COR-L47 (cell line): Measurements from ENCODE around the gene ALDH1A1.

Experiments used
- DNase-seq: peaks from one replicate; lab custom pipeline; 2025; lab: John Stamatoyannopoulos, UW

Gene ALDH1A1

GRCh38 chr9:72979405-72980100 is 26.7 kb upstream of the ALDH1A1 start:
- DNase-seq = no peak

GRCh38 chr9:72978744-72979143 is 25.9 kb upstream of the ALDH1A1 start:
- no peak for DNase-seq

GRCh38 chr9:72977670-72978069 is 24.8 kb upstream of the ALDH1A1 start:
- no peak for DNase-seq

GRCh38 chr9:72974501-72974900 is 21.6 kb upstream of the ALDH1A1 start:
- no peak for DNase-seq

GRCh38 chr9:72972636-72973035 is 19.8 kb upstream of the ALDH1A1 start:
- DNase-seq = no peak

- no peak for DNase-seq
Observed at GRCh38 chr9:72971411-72971810, 18.6 kb upstream of the ALDH1A1 start.

GRCh38 chr9:72960446-72960845 is 7.6 kb upstream of the ALDH1A1 start:
- no peak for DNase-seq

- no peak for DNase-seq
Observed at GRCh38 chr9:72958485-72959281, 5.8 kb upstream of the ALDH1A1 start.

- DNase-seq = no peak
Observed at GRCh38 chr9:72955571-72955970, 2.7 kb upstream of the ALDH1A1 start.

GRCh38 chr9:72955126-72955455 is 2.2 kb upstream of the ALDH1A1 start:
- DNase-seq = no peak

GRCh38 chr9:72954431-72955125 is 1.7 kb upstream of the ALDH1A1 start:
- DNase-seq = peak; percentile 71

GRCh38 chr9:72952381-72952690 is 517 bp downstream of the ALDH1A1 start:
- DNase-seq = no peak

- DNase-seq = no peak
Observed at GRCh38 chr9:72951520-72952380, 1.1 kb downstream of the ALDH1A1 start.

- DNase-seq = no peak
Observed at GRCh38 chr9:72950875-72951442, 1.9 kb downstream of the ALDH1A1 start.

GRCh38 chr9:72949918-72950325 is 2.9 kb downstream of the ALDH1A1 start:
- no peak for DNase-seq

- no peak for DNase-seq
Observed at GRCh38 chr9:72949244-72949582, 3.6 kb downstream of the ALDH1A1 start.

GRCh38 chr9:72948575-72949243 is 4.1 kb downstream of the ALDH1A1 start:
- no peak for DNase-seq

- no peak for DNase-seq
Observed at GRCh38 chr9:72947984-72948465, 4.8 kb downstream of the ALDH1A1 start.

- no peak for DNase-seq
Observed at GRCh38 chr9:72946821-72947220, 6.0 kb downstream of the ALDH1A1 start.

GRCh38 chr9:72946318-72946717 is 6.5 kb downstream of the ALDH1A1 start:
- no peak for DNase-seq

GRCh38 chr9:72945391-72945790 is 7.5 kb downstream of the ALDH1A1 start:
- no peak for DNase-seq
